GM19043 (cell line): ENCODE results near the gene HOXC10.

Experiments
- ATAC-seq: cut with Tn5 transposase; IDR thresholded peaks from one replicate; pipeline ENCODE4 v1.9.1; 2021; ENCODE audit warnings: low read depth; ENCODE audit not compliant: unreplicated experiment

Gene HOXC10

DNA sequence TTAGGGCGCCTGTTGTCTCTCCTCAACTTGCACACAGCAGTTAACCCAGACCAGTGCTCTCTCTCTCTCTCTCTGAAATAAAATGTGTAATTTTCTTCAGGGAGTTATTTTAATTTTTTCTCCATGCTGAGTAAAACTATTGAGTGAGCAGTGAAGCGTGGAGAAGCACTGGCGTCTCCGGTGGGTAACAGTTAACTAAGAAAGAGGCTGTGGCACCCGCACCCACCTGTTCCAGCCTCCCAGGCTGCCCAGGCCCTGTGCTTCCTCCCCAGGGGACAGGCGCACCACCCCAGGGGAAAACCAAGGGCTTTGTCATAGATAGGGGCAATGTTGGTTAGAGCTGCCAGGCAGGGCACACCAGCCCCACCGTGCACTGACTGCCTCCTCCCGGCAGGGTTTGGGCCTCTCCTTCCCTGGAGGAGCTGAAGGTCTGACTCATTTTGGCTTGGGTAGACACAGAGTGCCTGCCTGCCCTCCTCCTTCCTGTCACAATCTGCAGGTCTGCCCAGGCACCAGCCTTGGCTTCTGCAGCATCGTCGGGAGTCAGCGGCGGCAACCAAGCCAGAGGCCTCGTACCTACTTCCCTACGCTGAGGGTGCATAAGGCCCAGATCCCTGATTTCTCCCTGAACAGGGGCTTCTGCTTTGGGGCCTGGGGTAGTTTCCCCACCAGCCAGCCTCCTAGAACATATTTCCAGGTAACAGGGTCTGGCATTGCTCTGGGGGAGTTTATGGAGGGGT lies 51.8 kb downstream of the HOXC10 start:
- ATAC-seq, result no peak

DNA sequence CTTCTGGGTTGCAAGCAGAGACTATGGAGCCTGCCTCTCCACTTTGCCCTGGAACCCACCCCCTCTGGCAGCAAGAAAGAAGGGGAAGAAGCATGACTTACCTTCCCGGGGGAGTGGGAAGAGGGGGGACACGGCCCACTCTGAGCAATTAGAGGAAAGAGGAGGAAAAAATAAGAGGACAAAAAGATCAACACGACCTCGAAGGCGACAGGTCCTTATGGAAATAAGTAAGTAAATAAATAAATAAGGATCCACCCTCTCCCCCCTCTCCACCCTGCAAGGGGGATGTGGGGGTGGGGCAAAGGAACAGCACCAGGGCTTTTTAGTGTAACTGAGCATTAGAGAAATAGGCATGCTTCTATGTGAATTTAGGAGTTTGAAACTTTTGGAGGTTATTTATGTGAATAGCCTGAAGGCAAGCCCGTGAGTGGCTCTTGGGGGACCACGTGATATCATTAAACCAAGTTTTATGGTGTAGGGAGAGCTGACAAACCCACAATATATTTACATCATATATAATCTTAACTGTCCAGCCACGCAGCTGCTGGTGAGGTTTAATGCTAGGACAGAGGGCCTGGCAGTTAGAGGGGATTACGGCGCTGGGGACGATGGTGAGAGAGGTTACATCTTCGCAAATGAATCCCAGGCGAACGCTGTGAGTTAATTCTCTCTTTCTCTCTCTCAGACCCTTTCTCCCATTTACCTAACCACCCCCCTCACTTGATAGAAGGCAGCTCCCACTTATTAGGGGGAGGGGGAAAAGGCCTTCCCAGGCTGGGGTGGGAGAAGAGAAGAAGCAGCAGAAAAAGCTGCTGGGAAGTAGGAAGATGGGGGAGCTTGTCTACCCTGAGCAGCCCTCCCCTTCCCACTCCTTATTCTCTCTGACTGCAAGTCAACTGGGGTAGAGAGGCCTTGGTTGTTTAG lies 52.7 kb downstream of the HOXC10 start:
- no peak for ATAC-seq

- no peak for ATAC-seq
These were observed 53.4 kb downstream of the HOXC10 start for GRCh38 chr12:54038284-54038870.

DNA sequence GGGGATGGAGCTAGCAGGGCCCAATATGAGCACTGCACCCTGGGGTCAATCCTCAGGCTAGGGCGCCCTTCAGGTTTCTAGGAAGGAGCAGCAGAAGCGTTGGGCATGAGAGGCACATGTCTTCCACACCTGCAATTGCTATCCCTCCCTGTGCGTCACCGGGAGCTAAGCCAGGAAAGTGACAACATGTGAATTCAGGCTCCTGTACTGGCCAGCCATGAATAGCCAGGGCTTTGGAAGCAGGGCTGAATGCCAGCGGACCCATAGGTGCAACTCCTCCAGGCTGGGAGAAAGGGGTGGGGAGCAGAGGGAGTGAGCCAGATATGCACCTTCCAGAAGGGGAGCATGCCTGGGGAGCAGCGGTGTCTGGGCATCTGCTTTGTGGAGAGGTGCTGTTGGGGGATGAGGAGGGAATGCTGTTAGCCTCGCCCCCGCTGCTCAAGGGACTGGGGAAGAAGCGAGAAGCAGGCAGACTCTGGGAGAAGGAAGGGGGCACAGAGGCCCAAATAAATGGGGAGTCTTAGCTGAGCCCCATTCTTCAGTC lies 54.0 kb downstream of the HOXC10 start:
- no peak for ATAC-seq

- no peak for ATAC-seq
These were observed 54.6 kb downstream of the HOXC10 start for GRCh38 chr12:54039417-54040147.
